ENCODE data around the gene SLC4A8.
"Not testable (repeated sequence)": the region's sequence is repeated elsewhere in the genome, so short reads cannot be mapped to it uniquely, and the experiment has no call there.

The SLC4A8 gene

GRCh38 chr12:51475543-51475942 is 50.9 kb downstream of the SLC4A8 start:
- DNase-seq (ENCODE audit: low read depth, low spot score): no peak

- no peak for DNase-seq (ENCODE audit: low read depth, low spot score)
Observed at GRCh38 chr12:51480978-51481377, 56.3 kb downstream of the SLC4A8 start.

GRCh38 chr12:51482929-51483697 is 58.5 kb downstream of the SLC4A8 start:
- DNase-seq (ENCODE audit: low read depth, low spot score): no peak

DNA sequence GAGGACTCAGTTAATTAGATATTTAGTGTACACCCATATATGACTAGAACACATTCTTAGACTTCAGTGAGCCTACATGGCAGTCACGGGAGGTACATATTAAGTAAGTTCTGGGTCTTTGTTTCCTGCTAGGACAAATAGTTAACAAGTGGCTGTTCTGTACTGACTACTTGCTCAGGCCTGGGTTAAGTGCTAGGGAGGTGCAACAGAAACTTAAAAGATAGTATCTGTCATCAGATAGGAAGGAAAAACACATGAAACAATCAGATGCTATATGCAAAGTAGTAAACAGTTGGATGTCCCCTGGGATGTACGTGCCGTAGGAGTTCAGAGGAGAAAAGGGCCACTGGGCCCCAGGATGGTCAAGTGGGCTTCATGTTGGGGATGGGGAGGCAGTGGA is 59.5 kb downstream of the SLC4A8 start:
- DNase-seq (ENCODE audit: low read depth, low spot score): no peak

- DNase-seq (ENCODE audit: low read depth, low spot score): no peak
Observed at GRCh38 chr12:51488281-51488680, 63.6 kb downstream of the SLC4A8 start.

- no peak for DNase-seq (ENCODE audit: low read depth, low spot score)
Observed at GRCh38 chr12:51493281-51493680, 68.7 kb downstream of the SLC4A8 start.

DNA sequence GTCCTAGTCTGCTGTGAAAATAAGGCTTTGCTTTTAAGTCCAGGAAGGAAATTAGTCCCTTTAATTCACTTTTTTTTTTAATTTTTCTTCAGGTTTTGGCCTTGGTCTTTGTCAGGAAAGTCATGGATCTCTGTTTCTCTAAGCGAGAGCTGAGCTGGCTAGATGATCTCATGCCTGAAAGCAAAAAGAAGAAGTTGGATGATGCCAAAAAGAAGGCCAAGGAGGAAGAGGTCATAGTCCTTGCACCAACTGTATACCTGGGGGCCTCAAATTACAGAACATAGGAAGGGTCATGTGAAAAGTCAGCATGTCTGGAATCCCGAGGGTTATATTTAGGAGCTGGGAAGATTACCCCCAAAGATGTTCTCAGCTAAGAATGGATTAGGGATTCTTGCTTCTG is 72.3 kb downstream of the SLC4A8 start:
- no peak for DNase-seq (ENCODE audit: low read depth, low spot score)

- no peak for DNase-seq (ENCODE audit: low read depth, low spot score)
Observed at GRCh38 chr12:51504851-51505250, 80.2 kb downstream of the SLC4A8 start.

GRCh38 chr12:51505360-51506105 is 80.9 kb downstream of the SLC4A8 start:
- no peak for DNase-seq (ENCODE audit: low read depth, low spot score)

- no peak for DNase-seq (ENCODE audit: low read depth, low spot score)
Observed at GRCh38 chr12:51507178-51507577, 82.5 kb downstream of the SLC4A8 start.

DNA sequence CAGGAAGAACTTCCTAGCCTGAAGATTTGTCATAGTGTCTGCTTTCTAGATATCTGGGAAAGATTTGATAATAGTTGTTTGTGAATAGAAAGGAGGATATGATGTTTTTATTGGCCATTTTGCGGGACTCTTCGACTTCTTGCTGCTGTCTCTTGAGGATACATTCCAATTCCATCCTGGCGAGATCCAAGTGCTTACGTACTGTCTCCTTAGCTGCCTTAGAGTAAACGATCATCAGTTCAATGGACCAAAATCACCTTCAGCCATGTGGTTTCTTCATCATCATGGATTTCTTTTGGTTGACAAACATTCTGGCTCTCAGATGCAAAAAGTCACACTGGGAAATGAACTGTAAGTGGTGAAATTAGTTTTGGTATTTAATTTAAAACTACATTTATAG is 83.7 kb downstream of the SLC4A8 start:
- no peak for DNase-seq (ENCODE audit: low read depth, low spot score)

- DNase-seq (ENCODE audit: low read depth, low spot score): no peak
Observed at GRCh38 chr12:51511546-51512260, 87.1 kb downstream of the SLC4A8 start.

DNA sequence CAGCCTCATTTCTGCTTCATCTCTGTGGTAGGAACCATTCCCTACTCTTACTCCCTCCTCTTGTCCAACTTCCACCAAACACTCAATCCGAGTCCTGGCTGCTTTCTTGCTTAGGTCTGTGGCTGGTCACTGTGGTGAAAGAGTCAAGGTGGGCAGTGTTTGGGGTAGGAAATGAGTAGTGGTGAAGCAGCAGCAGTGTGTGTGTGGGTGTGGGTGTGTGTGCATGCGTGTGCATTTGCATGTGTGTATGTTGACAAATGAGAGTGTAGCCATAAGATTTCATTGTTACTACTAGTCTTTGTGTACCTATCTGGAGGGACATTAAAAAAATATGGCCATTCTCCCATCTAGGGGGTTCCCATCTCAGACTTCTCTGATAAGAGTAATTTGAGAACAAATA is 87.8 kb downstream of the SLC4A8 start:
- no peak for DNase-seq (ENCODE audit: low read depth, low spot score)

DNA sequence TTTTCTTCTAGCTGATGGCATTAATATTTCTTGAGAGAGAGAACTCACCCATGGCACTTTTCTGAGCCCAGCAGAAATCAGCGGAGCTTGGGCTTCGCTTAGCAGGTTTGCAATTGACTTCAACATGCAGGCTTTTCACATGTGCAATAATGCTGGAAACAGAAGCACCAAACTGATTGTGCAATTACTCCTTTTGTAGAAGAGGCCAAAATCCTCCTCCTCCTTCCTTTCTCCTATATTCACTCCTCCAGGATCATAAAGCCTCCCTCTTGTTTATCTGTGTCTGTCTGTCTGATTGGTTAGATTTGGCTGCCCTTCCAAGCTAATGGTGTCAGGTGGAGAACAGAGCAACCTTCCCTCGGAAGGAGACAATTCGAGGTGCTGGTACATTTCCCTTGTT is 90.4 kb downstream of the SLC4A8 start:
- not testable (repeated sequence) for DNase-seq (ENCODE audit: low read depth, low spot score)

- DNase-seq (ENCODE audit: low read depth, low spot score): no peak
Observed at GRCh38 chr12:51517316-51517715, 92.7 kb downstream of the SLC4A8 start.

- no peak for DNase-seq (ENCODE audit: low read depth, low spot score)
Observed at GRCh38 chr12:51517800-51518199, 93.2 kb downstream of the SLC4A8 start.

DNA sequence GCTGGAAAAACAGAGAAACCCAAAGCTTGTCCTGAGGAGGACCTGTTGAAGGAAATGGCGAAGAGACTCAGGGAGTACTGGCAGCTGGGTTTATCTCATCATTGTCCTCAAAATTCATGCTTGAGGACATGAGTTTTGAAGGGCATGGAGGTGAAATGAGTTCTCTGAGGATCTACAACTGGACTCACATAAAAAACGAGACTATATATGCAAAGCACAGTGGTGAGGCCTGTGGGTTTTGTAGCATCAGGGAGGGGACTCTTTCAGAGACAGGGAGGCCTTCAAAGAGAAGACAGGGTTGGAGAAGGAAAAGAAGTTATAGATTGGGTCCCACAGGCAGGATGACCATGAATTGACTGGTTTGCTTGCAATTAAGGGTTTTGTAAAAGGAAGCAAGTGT is 95.1 kb downstream of the SLC4A8 start:
- no peak for DNase-seq (ENCODE audit: low read depth, low spot score)

DNA sequence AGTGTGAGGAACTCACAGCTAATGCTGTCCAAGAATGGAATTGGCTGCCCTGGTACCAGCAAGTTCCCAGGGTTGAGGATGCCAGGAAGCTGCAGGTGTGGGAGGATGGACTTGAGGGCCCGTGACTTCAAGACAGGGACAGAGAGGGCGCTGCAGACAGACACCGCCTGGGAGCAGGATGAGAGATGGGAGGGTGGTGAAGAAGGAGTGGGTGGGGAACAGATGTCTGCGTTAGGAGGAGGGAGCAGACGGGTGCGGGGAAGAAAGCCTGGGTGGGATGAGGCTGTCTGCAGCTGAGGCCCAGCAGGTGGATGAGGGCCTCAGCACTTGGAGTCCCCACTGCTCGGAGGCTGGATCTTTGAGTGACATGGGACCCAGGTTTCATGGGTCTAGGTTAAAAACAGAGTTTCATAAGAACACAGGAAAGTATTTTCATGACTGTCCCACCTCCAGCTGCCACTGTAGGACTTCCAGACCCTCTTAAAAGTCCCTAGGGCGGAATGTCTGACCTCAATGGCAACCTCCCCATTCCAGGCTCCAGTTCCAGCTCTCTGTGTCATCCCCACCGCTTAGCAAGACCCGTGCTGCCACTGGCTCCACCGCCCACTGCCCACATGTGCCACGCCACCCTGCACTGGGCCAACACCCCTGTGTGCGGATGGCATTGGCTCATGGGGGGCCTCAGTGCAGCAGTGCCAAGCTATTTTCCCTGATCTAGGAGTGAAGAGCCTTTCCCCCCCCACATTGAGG is 96.1 kb downstream of the SLC4A8 start:
- DNase-seq (ENCODE audit: low read depth, low spot score): no peak

- DNase-seq (ENCODE audit: low read depth, low spot score): no peak
Observed at GRCh38 chr12:51521554-51522276, 97.1 kb downstream of the SLC4A8 start.

- no peak for DNase-seq (ENCODE audit: low read depth, low spot score)
Observed at GRCh38 chr12:51522696-51523095, 98.1 kb downstream of the SLC4A8 start.

DNA sequence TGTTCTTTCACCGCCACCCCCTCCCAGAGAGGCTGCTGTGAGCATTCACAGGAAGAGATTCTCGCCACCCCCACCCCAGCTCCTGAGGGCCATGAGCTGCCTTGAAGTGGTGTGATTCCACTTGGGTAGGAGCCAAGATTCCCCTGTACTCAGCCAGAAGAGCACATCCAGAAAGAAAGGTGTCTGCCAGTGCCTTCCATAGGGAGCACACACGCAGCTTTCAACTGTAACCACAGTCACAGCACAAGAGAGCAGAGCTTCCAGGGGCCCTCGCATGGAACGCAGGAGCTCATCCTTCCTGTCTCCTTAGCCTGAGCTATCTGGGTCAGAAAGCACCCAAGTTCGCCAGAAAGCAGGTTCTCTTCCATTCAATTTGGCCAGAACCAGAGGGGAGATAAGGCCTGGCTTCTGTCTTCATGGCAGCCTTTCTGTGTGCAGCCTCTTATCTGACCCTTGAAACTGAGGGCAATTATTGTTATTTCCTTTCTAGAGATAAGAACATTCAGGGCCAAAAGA is 99.8 kb downstream of the SLC4A8 start:
- DNase-seq (ENCODE audit: low read depth, low spot score): no peak
